GM19023 (cell line): ENCODE measurements around the gene NXN.
A peak's percentile ranks its signal among the peaks of the same experiment; 100 is the strongest.

Source experiments
- ATAC-seq: cut with Tn5 transposase; IDR thresholded peaks from one replicate; pipeline ENCODE4 v1.9.1; 2021; ENCODE audit warnings: mild to moderate bottlenecking, moderate library complexity; ENCODE audit not compliant: unreplicated experiment

NXN gene

DNA sequence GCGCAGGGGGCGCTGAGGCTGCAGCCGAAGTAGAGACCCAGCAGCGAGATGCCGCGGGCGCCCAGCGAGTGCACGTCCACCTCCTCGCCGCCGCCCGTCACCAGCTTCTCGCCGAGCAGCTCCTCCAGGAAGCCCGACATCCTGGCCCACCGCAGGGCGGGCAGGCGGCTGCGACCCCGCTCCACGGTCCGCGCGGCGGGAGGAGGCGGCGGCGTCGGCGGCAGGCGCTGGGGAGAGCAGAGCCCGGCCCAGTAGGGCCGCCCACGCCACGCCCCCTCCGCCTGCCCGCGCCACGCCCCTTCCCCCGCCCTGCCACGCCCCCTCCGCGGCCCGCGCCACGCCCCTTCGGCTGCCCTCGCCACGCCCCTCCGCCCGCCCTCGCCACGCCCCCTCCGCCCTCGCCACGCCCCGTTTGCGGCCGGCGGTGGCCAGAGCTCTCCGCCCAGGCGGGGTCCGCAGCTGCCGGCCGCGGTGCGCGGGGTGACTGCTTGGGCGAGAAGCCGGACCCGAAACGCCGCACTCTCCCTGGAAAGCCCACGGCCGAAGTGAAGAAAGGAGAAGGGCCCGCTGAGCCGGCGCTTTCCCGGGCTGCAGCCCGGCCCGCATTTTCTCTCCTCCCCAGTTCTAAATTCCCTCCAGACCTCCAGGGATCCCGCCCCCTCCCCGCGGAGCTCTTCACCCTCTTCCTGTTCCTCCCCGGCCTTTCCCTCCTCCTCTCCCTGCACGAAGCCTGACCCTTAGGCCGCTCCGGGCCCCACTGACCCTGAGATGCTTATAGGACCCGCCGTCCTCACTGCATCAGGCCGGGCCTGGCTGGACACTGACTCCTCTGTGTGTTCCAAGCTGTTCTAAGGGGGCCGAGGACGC is at the start of gene NXN:
Gene NXN, minus strand, starts transcription at position 238 of the 867 bp plus-strand sequence.
- ATAC-seq: peak; percentile 74

DNA sequence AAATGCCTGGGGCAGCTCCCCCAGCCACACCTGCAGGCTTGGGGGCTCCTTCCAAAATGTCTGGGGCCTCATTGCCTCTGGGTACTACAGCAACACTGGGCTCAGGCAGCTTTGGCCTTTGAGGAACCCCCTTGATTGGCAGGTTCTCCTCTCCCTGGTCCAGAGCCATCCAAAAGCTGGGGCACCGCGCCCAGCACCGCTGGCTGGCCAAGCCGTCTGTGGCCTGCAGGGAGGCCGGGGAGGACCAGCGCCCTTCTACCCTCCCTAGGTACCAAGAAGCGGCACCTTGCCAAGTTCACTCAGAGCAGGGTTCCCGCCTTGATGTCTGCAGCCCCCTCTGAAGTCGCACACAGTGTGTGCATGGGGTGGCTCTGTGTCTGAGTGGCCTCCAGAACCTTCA is 47.5 kb upstream of the NXN start:
- no peak for ATAC-seq

DNA sequence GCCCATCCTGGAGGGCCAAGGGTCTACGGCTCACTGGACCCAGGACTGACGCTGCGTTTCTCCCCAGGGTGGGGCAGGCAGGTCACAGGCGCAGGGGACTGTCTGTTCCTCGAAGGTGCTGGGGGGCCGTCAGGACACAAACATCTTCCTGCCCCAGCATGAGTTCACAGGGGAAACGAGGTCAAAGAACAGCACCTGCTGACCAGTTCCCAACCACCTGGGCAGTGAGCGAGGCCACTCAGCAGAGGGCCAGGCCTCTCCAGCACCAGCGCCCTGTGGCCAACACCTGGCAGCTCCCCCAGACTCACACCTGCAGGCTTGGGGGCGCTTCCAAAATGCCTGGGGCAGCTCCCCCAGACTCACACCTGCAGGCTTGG is 47.0 kb upstream of the NXN start:
- ATAC-seq: no peak

DNA sequence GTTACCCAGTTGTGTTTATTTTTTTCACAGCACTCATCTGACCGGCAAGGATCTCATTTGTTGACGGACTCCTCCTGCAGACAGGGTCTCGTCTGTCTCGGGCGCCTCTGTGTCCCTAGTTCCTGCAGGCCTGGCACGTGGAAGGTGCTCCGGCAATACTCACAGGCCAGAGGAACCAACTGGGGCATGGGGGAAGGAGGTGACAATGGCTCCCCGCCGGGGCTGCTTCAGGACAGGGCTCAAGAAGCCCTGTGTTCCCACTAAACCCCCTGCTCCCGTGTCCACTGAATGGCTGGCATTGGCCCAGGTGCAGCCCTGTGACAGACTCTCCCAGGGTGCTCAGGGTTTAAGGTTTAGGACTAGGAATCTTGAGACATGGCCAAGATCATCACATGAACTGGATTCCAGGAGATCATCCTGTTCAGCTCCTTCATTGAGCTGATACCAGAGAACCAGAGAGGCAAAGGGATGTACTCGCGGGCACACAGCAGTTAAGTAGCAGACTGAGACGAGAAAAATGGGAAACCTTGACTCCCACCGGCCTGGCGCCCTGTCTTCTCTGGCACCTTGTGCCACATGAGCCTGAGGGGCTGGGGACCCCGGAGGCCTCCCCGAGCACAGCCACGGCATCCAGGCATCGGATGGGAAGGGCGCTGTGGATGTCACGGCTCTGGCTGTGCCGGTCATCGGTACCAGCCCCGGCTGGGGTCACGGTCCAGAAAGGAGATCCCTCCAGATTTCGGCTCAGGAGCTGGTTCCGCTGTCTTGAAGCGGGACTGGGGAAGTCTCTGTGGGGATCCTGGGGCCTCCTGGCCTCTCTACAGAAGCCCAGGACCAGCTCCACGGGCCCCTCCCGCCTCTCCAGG is 46.4 kb upstream of the NXN start:
- ATAC-seq: no peak

DNA sequence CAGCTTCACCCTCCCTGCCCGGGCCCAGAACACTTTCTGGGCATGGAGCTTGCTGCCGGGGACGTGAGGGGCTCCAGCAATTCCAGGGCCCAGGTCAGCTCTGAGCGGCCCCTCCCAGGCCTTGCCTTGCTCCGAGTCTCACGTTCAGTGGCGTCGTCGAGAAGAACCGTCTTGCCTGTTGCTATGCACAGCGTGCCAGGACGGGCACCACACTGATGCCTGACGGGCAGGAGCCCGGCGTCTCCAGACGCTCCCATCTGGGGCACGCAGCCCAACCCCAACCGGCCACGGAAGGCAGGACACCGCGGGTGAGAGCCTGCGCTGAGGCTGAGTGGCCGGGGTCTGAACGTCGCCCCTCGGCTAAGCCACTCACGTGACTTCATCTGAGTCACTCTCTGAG is 44.5 kb upstream of the NXN start:
- no peak for ATAC-seq

- no peak for ATAC-seq
Observed at GRCh38 chr17:1022278-1023024, 42.9 kb upstream of the NXN start.

GRCh38 chr17:1021147-1021546 is 41.6 kb upstream of the NXN start:
- no peak for ATAC-seq

DNA sequence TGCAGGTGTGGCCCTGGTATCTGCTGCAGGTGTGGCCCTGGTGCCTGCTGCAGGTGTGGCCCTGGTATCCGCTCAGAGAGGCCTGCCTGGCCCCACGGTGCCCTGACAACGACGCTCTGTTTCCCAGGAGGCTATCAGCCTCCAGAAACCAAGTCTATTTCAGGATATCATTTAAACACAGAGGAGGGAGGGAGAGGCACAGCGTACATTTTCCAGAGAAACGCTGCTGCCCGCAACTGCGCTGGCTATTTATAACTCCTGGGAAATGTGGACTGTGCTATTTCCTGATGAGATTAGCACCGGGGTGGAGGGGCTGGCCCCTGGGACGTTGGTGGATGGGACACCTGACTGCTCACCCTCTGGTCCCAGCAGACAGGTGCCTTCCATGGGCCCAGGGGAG is 39.9 kb upstream of the NXN start:
- no peak for ATAC-seq

GRCh38 chr17:1018547-1018946 is 39.0 kb upstream of the NXN start:
- no peak for ATAC-seq

DNA sequence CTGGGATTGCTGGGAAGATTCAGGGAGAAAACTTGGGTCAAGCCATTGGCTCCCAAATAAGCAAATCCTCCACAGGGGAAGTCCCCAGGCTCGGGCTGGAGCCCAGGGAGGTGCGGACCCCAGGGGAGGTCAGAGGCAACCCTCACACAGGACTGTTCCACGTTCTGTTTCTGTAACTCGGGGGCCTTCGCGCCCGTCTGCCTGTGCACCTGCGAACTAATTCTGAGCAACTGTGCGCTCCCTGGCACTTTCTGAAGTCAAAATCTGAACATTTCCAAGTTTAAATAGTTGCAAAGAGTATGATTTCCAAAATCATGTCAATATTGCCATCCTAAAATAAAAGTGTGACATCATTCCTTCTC is 34.1 kb upstream of the NXN start:
- no peak for ATAC-seq

DNA sequence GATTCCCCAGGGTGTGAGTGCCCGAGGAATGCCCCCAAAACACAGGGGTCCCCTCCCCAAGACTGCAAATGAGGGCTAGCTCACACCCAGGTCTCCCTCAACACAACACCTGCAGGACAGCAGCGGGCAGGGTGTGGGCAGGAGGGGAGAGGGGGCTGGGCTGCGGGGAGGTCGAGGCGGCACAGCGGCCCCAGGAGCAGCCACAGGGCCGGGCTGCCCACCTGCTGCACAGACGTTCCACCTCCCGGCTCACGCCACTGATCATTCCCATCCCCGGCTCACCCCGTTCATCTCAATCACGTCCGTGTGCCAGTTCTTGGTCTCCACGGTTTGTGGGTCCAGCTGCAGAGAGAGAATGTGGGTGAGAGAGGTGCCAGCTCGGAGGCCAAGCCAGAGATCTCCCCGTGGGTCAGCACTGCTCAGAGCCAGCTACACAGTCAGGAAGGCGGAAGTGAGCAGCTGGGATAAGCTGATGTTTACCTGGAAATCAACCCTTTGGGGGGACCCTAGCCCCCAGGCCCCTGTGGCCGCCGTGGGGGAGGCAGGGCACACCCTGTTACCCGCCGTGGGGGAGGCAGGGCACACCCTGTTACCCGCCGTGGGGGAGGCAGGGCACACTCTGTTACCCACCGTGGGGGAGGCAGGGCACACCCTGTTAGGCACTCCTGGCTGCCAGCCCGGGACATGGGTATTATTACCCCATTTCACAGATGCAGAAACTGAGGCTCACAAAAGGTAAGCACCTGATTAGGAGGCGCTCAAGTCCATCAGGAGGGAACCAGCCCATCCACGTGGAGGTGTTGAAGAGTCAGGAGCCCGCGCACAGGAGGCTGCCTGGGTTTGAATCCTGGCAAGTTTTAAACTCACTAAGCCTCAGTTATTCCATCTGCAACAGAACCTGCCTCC is 33.5 kb upstream of the NXN start:
- no peak for ATAC-seq

DNA sequence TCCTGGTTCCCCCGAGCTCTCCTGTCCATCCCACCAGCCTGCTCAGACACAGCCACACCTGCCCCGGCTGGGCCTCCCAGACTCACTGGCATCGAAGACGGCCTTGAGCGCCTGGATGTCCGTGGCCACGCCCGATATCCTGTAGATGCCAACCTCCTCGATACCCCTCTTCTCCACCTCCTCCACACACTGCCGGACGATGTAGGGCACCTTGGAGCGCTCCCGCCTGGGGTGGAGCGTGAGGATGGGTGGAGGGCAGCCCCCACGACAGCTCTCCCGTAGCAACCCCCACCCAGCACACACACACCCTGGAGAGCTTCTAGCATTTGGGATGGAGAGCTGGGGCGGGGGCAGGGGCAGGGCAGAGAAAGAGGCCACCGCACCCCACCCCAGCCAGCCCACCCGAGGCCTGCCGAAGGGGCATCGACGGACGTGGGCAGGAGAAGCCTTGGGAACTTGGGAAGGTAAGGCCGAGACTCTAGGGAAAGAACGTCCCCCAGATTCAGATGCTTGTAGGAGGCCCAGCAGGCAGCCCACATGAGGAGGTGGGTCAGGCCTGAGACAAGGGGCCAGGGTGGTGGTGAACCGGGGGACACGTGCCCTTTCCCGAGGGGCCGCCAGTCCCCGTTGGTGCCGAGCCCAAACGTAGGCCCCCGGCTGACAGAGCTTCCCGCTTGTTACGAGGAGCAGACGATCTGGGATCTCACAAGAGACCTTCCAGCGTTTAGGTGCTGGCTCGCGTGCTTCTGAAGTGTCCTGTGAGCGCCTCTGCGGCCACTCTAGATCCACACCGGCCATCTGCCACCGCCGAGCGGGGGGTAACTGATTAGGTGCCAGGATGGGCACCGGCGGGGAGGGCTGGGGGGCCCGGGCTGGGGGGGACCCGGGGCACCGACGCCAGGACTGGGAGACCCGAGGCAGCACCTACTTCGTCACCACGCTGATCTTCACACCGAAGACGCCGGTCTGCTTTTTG is 32.5 kb upstream of the NXN start:
- no peak for ATAC-seq

DNA sequence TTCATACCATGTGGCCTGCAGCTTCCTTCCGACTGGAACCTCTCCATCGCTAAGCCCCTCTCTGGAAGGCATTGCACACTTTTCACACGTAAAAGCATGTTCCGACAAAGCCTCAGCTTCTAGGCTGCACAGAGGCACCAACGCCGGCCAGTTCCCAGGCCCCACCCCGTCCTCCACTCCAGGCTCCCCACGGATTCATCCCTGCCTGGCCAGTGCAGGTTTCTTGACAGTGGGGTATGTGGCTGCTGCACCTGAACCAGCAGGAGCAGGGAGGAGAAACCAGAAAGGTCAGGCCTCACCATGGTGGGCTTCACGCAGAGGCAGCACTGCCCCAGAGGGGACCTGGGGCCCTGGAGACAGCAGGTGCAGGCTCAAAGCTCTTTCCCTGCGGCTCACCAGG is 31.6 kb upstream of the NXN start:
- no peak for ATAC-seq

GRCh38 chr17:1010586-1010985 is 31.0 kb upstream of the NXN start:
- ATAC-seq: no peak

DNA sequence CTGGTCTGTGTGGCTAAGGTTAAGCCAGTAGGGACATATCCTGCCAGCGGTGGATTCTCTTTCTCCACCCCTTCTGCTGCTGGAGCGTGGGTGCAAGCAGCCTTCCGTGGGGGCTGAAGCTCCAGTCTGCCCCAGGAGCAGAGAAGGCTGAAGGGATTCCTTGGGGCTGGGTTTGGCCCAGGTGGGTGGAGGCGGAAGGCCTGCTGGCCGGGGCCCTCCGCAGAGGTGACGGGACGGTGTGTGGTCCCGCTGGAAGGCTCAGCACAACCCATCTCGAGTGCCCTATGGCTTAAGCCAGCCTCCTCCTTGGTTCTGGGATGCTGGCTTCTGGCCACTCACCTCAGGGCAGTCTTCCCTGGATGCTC is 30.5 kb upstream of the NXN start:
- ATAC-seq: no peak

DNA sequence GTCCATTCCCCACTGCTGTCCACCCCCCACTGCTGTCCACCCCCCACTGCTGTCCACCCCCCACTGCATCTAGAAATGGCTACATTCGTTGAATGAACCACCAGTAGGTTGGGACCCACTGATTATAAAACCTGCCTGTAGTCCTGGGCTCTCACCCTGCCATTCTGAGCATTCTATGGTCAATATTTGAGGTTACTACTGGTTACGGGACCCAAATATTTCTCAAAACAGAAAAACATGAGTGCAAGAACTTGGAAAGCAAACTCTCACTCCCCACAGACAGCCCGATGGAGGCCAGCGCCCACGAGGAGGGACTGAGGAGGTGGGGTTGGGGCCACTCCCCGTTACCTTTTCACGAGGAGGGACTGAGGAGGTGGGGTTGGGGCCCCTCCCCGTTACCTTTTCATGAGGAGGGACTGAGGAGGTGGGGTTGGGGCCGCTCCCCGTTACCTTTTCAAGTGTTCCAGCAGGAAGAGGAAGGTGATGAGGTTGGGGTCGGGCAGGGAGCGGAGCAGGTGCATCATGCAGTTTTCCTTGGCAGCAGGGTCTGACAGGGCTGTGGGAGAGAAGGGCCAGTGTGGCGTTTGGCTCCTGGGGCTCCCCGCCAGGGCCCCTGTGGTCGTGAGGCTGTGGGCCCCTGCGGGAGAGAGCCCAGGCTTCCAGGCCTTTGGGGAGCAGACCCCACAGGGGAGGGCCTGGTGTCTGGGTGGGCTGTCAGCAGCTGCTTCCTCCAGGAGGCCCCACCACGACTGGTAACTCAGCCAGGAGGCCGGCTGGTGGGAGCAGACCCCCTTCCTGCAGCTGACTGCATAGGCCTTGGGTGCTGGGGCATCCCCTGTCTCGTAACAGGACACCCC is 29.9 kb upstream of the NXN start:
- ATAC-seq: no peak

DNA sequence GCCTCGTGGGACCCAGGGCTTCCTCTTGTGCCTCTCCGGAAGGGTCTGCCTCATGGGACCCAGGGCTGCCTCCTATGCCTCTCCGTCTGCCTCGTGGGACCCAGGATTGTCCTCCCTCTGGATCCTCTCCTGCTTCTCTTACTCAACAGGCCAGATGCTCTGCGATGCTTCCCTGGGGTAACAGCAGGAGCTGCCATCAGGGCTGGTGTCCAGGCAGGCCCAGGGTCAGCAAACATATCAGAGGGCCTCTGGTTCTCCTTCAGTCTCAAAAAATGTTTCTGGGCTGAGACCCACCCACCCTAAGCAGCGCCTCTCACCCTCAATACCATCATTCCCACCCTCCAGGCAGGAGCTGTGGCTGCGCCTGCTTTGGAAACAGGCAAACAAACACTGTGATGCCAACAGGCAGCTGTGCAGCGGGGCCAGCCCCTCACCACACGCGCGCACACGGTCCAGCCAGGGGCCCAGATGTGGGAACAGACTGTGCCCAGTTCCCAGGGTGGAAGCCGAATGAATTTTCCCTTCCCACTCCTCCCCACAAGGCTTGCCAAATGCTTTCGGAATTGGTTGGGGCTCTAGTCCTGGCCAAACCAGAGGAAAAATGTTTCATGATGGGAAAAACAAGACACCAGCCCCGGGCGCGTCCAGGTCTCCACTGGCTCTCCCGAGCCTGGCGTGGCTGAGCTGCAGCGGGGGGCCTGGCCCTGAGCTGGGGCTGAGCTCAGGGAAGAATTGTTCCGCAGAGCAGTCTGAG is 28.6 kb upstream of the NXN start:
- ATAC-seq: no peak
